ENCODE results near the gene HOXD12. TPM values are rescaled to one million over a fixed set of nuclear protein-coding genes. Genes with fewer than 3 reads are reported as not detected.

HOXD12 gene
- total RNA-seq, 4 donors from 2014 or later, result not detected

GRCh38 chr2:176105078-176105729 lies 5.6 kb downstream of the HOXD12 start:
- H3K4me3 ChIP-seq, result peak overlapping the region in 1 of 4 donors; percentile 8
- H3K27ac ChIP-seq, result no peak overlapping the region
- peaks cover 0 to 57% (median 14%) of the 10 kb centered on the region in 4 donors for H3K4me1 ChIP-seq
- TF ChIP-seq EP300 (IDR thresholded peaks at IDR 0.05), result no peak
- no peak for TF ChIP-seq POLR2A (IDR thresholded peaks at IDR 0.05)
- TF ChIP-seq CTCF (IDR thresholded peaks at IDR 0.05), result no peak
- 10 to 17% methylated on average over 24 to 25 of the region's 25 CpGs for WGBS, 2 donors
- H3K36me3 ChIP-seq, result no peaks in the 10 kb centered on the region
- no peaks in the 10 kb centered on the region for H3K9me3 ChIP-seq
- no peak for DNase-seq (ENCODE audit: low spot score in 2 of 2)
- H3K27me3 ChIP-seq, result peaks cover 5 to 97% of the 10 kb centered on the region in 2 donors

- Histone ChIP-seq H3K27me3 (peaks cover 5 to 97% of the 10 kb centered on the region in 2 donors), H3K4me1 (peaks cover 0 to 52% (median 14%) of the 10 kb centered on the region in 4 donors), H3K9me3 (no peaks in the 10 kb centered on the region), H3K27ac (no peak overlapping the region), H3K36me3 (no peaks in the 10 kb centered on the region), H3K4me3 (no peak overlapping the region)
- 16 to 28% methylated on average over 25 of the region's 25 CpGs for WGBS, 2 donors
- DNase-seq (ENCODE audit: low spot score in 2 of 2), result no peak
- TF ChIP-seq CTCF (IDR thresholded peaks at IDR 0.05) (no peak), EP300 (IDR thresholded peaks at IDR 0.05) (no peak), POLR2A (IDR thresholded peaks at IDR 0.05) (no peak)
Measured at GRCh38 chr2:176105730-176106580, 6.4 kb downstream of the HOXD12 start.

- no peak within 1 kb of the TSS for H3K27ac ChIP-seq
- peak in 1 of 2 donors; percentile 40 for DNase-seq (ENCODE audit: low spot score in 2 of 2)
- peaks cover 0 to 56% (median 14%) of the 10 kb centered on the region in 4 donors for H3K4me1 ChIP-seq
Measured at GRCh38 chr2:176106581-176107539, 7.3 kb downstream of the HOXD12 start, which contains the start of gene HOXD11. HOXD11 (plus strand) TSS chr2:176107280; CDS start chr2:176107356, 76 bp downstream.

GRCh38 chr2:176107731-176108181 lies 8.2 kb downstream of the HOXD12 start:
- TF ChIP-seq CTCF (IDR thresholded peaks at IDR 0.05), result no peak
- no peak for TF ChIP-seq EP300 (IDR thresholded peaks at IDR 0.05)
- TF ChIP-seq POLR2A (IDR thresholded peaks at IDR 0.05), result no peak
- H3K27me3 ChIP-seq, result peaks cover 5 to 97% of the 10 kb centered on the region in 2 donors
- H3K9me3 ChIP-seq, result no peaks in the 10 kb centered on the region
- H3K36me3 ChIP-seq, result no peaks in the 10 kb centered on the region
- no peak overlapping the region for H3K27ac ChIP-seq
- WGBS, 2 donors, result 2% methylated on average over 25 to 50 of the region's 59 CpGs
- peak overlapping the region in 1 of 4 donors; percentile 28 for H3K4me3 ChIP-seq
- DNase-seq (ENCODE audit: low spot score in 2 of 2), result no peak
- H3K4me1 ChIP-seq, result peaks cover 0 to 56% (median 14%) of the 10 kb centered on the region in 4 donors

More at GRCh38 chr2:176106581-176107539, 7.3 kb downstream of the HOXD12 start, which contains the start of gene HOXD11:
- no peak for TF ChIP-seq POLR2A (IDR thresholded peaks at IDR 0.05)
- no peak for TF ChIP-seq EP300 (IDR thresholded peaks at IDR 0.05)
- TF ChIP-seq CTCF (IDR thresholded peaks at IDR 0.05), result no peak
- 1 to 3% methylated on average over 53 to 80 of the region's 85 CpGs for WGBS, 2 donors
- peak within 1 kb of the TSS in 1 of 4 donors; percentile 35 for H3K4me3 ChIP-seq
- H3K9me3 ChIP-seq, result no peaks in the 10 kb centered on the region
- peaks cover 5 to 97% of the 10 kb centered on the region in 2 donors for H3K27me3 ChIP-seq
- H3K36me3 ChIP-seq, result no peaks in the 10 kb centered on the region
